Superior temporal gyrus (tissue), 1 donor: ENCODE results near the gene ZNF613.
A peak's percentile ranks its signal among the peaks of the same experiment; 100 is the strongest.
"Not testable (repeated sequence)": the region's sequence is repeated elsewhere in the genome, so short reads cannot be mapped to it uniquely, and the experiment has no call there.

Experiments used
- DNase-seq: peaks from one replicate; pipeline ENCODE4 v3.0.0-alpha.2; 2016; ENCODE audit errors: extremely low spot score

ZNF613 gene

GRCh38 chr19:51926784-51927741, at the start of gene ZNF613:
TSS of gene ZNF613 (plus strand) at chr19:51927472. CDS start at chr19:51936221, 8,749 bp downstream.
- DNase-seq = peak; percentile 97

- DNase-seq = no peak
Measured at GRCh38 chr19:51882518-51882917, 44.8 kb upstream of the ZNF613 start.

GRCh38 chr19:51884713-51885112, 42.6 kb upstream of the ZNF613 start:
- no peak for DNase-seq

- peak; percentile 85 for DNase-seq
Measured at GRCh38 chr19:51887522-51888498, 39.5 kb upstream of the ZNF613 start, which contains the start of gene ZNF577. TSS of gene ZNF577 (minus strand) at chr19:51887951. CDS start at chr19:51880382, 7,569 bp downstream.

- DNase-seq = no peak
Measured at GRCh38 chr19:51889934-51890333, 37.3 kb upstream of the ZNF613 start.

- no peak for DNase-seq
Measured at GRCh38 chr19:51891193-51891747, 36.0 kb upstream of the ZNF613 start.

- no peak for DNase-seq
Measured at GRCh38 chr19:51901860-51902259, 25.4 kb upstream of the ZNF613 start.

- DNase-seq = peak; percentile 48
Measured at GRCh38 chr19:51903192-51903591, 24.1 kb upstream of the ZNF613 start.

GRCh38 chr19:51904331-51905165, 22.7 kb upstream of the ZNF613 start, which contains the start of gene ZNF649:
TSS of gene ZNF649 (minus strand) at chr19:51905017. CDS start at chr19:51900107, 4,910 bp downstream.
- peak; percentile 90 for DNase-seq

- DNase-seq = no peak
Measured at GRCh38 chr19:51905206-51905605, 22.1 kb upstream of the ZNF613 start.

- not testable (repeated sequence) for DNase-seq
Measured at GRCh38 chr19:51905639-51906038, 21.6 kb upstream of the ZNF613 start.

- not testable (repeated sequence) for DNase-seq
Measured at GRCh38 chr19:51906108-51906507, 21.2 kb upstream of the ZNF613 start.

GRCh38 chr19:51907981-51908380, 19.3 kb upstream of the ZNF613 start:
- not testable (repeated sequence) for DNase-seq

- DNase-seq = no peak
Measured at GRCh38 chr19:51915324-51915867, 11.9 kb upstream of the ZNF613 start.

GRCh38 chr19:51916167-51916566, 11.1 kb upstream of the ZNF613 start:
- DNase-seq = no peak

GRCh38 chr19:51919606-51920005, 7.7 kb upstream of the ZNF613 start:
- no peak for DNase-seq

GRCh38 chr19:51921949-51922348, 5.3 kb upstream of the ZNF613 start:
- no peak for DNase-seq

- no peak for DNase-seq
Measured at GRCh38 chr19:51926426-51926783, 867 bp upstream of the ZNF613 start.

GRCh38 chr19:51927859-51928258, 587 bp downstream of the ZNF613 start:
- no peak for DNase-seq

- DNase-seq = no peak
Measured at GRCh38 chr19:51931921-51932320, 4.6 kb downstream of the ZNF613 start.
